Coronary artery (tissue), 2 donors: Measurements from ENCODE around the gene PBX3.

ENCODE experiments used
- DNase-seq: peaks from one replicate; pipeline ENCODE4 v3.0.0-alpha.2; 2017; ENCODE audit warnings: low spot score
- H3K27ac ChIP-seq, 2 donors: fragments of 200-600 bp; sonication (generic); one replicate each; pipeline ENCODE4 v1.5.1; 2016 to 2019
- H3K4me3 ChIP-seq: fragments of 200-600 bp; sonication (generic); 2 replicates; pipeline ENCODE4 v1.5.1; 2016; ENCODE audit warnings: mild to moderate bottlenecking, moderate library complexity
- CTCF ChIP-seq: fragments of 200-600 bp; sonication (generic); IDR thresholded peaks from one replicate; pipeline ENCODE4 v1.5.1; 2019; ENCODE audit warnings: antibody characterized with exemption

The PBX3 gene

GRCh38 chr9:125926936-125927335 lies 179.8 kb downstream of the PBX3 start:
- no peak overlapping the region for H3K4me3 ChIP-seq
- no peak overlapping the region for H3K27ac ChIP-seq
- TF ChIP-seq CTCF = no peak
- no peak for DNase-seq

- no peak for DNase-seq
- no peak for TF ChIP-seq CTCF
- no peak overlapping the region for H3K4me3 ChIP-seq
- no peak overlapping the region for H3K27ac ChIP-seq
Measured at GRCh38 chr9:125929846-125930245, 182.7 kb downstream of the PBX3 start.

GRCh38 chr9:125931211-125931610 lies 184.0 kb downstream of the PBX3 start:
- no peak for TF ChIP-seq CTCF
- Histone ChIP-seq H3K27ac (no peak overlapping the region), H3K4me3 (no peak overlapping the region)
- DNase-seq = no peak

- Histone ChIP-seq H3K4me3 (no peak overlapping the region), H3K27ac (no peak overlapping the region)
- no peak for DNase-seq
- TF ChIP-seq CTCF = no peak
Measured at GRCh38 chr9:125932012-125932411, 184.8 kb downstream of the PBX3 start.

GRCh38 chr9:125932746-125933455 lies 185.7 kb downstream of the PBX3 start:
- TF ChIP-seq CTCF = no peak
- DNase-seq = no peak
- Histone ChIP-seq H3K27ac (no peak overlapping the region), H3K4me3 (no peak overlapping the region)

GRCh38 chr9:125942125-125942524 lies 195.0 kb downstream of the PBX3 start:
- Histone ChIP-seq H3K4me3 (no peak overlapping the region), H3K27ac (no peak overlapping the region)
- no peak for DNase-seq
- TF ChIP-seq CTCF = no peak

GRCh38 chr9:125943831-125944230 lies 196.7 kb downstream of the PBX3 start:
- DNase-seq = no peak
- Histone ChIP-seq H3K27ac (no peak overlapping the region), H3K4me3 (no peak overlapping the region)
- no peak for TF ChIP-seq CTCF
